GM19193 (cell line): ENCODE data around the gene ARHGAP29.

Experiments
- POLR2A ChIP-seq: IDR thresholded peaks from 4 replicates; pipeline ENCODE4 v1.6.1; 2011; ENCODE audit not compliant: insufficient read depth, insufficient read length; ENCODE audit errors: extremely low read depth

ARHGAP29 gene

GRCh38 chr1:94272388-94272787 lies 35.0 kb upstream of the ARHGAP29 start:
- no peak for TF ChIP-seq POLR2A

- TF ChIP-seq POLR2A = no peak
Observed at GRCh38 chr1:94271373-94271772, 34.0 kb upstream of the ARHGAP29 start.

GRCh38 chr1:94270801-94271203 lies 33.4 kb upstream of the ARHGAP29 start:
- TF ChIP-seq POLR2A = no peak

- TF ChIP-seq POLR2A = no peak
Observed at GRCh38 chr1:94269921-94270320, 32.5 kb upstream of the ARHGAP29 start.

- no peak for TF ChIP-seq POLR2A
Observed at GRCh38 chr1:94265906-94266305, 28.5 kb upstream of the ARHGAP29 start.

- no peak for TF ChIP-seq POLR2A
Observed at GRCh38 chr1:94265011-94265422, 27.6 kb upstream of the ARHGAP29 start.

- TF ChIP-seq POLR2A = no peak
Observed at GRCh38 chr1:94260635-94261387, 23.4 kb upstream of the ARHGAP29 start.

GRCh38 chr1:94259635-94260289 lies 22.4 kb upstream of the ARHGAP29 start:
- no peak for TF ChIP-seq POLR2A

- TF ChIP-seq POLR2A = no peak
Observed at GRCh38 chr1:94258873-94259331, 21.5 kb upstream of the ARHGAP29 start.

GRCh38 chr1:94257444-94257843 lies 20.1 kb upstream of the ARHGAP29 start:
- no peak for TF ChIP-seq POLR2A

GRCh38 chr1:94255476-94255875 lies 18.1 kb upstream of the ARHGAP29 start:
- TF ChIP-seq POLR2A = no peak

- no peak for TF ChIP-seq POLR2A
Observed at GRCh38 chr1:94254073-94254810, 16.9 kb upstream of the ARHGAP29 start.

- no peak for TF ChIP-seq POLR2A
Observed at GRCh38 chr1:94253456-94254017, 16.2 kb upstream of the ARHGAP29 start.

GRCh38 chr1:94250341-94250740 lies 13.0 kb upstream of the ARHGAP29 start:
- no peak for TF ChIP-seq POLR2A
